Stimulated activated CD4-positive, alpha-beta T cell treated with anti-CD3 and anti-CD28 coated beads, Interleukin-4, amount 100 ng/mL, for 4 hours (primary cell): ENCODE measurements around the gene FADS3.
"Not testable (repeated sequence)": the region's sequence is repeated elsewhere in the genome, so short reads cannot be mapped to it uniquely, and the experiment has no call there.

Experiments
- DNase-seq, 2 experiments: peaks; one replicate each; pipeline ENCODE4 v3.0.0-alpha.2; 2020

FADS3 gene

DNA sequence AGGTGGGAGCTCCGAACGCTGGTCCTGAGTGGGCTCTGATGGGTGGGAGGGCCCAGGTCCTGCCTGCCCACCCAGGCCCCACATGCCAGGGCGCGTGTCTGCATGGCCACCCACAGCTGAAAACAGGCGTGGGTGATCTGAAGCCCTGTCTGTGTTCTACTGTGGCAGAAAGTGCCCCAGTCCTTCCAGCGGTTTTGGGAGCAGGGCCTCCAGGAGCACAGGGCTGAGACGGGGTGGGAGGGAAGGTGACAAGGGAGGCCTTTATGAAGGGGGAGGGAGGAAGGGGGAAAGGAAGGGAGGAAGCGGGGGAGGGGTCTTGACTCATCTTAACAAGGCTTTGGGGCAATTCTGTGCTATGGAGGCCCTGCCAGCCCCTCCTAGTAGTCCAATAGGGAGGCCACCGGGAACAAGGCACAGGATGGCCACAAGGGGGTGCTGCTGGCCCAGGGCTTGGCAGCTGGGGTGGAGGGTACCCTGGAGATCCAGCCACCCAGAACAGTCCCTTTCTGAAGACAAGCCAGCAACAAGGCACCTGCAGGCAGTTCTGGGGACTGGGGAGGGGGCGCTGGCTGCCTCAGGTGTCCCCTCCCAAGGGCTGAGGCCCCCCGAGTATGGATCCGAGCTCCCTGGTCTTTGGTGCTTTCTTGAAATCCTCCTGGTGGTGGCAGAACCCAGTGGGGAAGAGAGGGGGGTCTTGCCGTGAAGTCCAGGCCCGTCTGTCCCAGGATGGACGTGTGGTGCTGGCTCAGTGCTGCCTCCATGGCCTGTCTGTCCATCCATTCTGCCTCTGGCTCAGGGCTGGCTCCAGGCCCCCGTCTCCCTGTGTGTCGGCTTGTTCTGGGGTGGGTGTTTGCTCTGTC is 6.3 kb upstream of the FADS3 start:
- DNase-seq: peak; percentile 65 to 76

DNA sequence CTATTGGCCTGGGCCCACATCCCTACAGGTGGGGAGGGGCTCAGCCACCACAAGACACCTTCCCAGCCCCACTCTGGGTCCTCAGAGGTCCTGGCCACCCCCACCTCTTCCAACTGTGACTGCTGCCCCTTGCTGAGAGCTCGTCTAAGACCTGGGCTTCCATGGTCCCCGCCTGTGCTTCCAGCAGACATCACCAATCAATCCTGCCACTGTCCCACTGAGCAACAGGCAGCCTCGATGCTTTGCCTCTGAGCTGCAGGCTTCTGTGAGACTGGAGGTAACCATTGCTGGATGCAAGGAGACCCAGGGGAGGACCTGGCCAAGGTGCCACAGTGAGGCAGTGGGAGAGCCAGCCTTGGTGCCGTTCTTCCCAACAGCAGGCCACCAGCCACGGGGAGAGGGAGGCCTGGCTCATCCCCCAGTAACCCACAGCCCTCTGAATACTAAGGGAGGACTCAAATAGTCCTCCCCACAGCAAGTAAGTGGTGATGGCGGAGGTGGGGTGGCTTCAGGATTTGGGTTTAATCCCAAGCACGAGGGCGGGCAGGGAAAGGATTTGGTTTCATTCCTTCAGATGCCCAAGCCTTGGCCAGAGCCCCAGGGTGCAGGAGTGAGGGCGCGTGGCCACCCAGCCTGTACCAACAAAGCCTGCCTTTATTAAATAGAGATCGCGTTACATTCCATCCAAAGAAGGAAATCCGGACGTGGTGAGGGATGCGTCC is 5.5 kb upstream of the FADS3 start:
- no peak for DNase-seq

DNA sequence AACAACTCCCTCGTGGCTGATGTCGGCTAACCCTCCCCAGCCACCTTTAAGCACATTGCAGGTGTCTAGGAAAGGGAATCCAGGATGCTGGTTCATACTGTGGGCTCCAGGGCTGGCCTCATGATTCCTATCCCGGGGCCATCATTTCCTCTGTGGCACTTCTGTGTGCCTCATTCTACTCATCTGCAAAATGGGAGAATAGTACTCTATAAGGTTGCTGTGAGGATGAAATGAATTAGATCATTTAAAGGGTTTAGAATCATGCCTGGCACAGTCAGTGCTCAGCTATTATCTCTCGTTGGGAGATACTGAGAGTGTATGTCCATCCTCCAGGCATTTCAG is 4.3 kb upstream of the FADS3 start:
- DNase-seq: no peak

DNA sequence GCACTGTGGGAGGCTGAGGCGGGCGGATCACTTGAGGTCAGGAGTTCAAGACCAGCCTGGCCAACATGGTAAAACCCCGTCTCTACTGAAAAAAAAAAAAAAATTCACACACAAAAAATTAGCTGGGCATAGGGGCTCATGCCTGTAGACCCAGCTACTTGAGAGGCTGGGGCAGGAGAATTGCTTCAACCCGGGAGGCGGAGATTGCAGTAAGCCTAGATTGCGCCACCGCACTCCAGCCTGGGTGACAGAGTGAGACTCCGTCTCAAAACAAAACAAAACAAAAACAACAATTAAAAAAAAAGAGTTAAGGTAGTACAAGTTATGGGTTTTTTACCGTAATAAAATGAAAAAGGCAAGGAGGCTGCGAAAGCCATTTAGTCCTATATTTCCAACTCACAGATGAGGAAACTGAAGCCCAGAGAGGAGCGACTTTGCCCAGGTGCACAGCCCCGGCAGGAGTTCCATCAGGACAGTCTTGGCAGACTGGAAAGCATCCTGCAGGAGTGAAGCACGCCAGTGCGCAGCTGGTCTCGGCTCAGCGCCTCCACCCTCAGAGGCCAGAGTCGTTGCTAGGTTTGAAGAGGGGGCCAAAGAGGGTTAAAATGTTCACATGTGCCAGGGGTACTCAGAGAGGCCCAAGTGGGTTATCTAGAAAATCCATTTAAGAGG is 3.8 kb upstream of the FADS3 start:
- no peak for DNase-seq

DNA sequence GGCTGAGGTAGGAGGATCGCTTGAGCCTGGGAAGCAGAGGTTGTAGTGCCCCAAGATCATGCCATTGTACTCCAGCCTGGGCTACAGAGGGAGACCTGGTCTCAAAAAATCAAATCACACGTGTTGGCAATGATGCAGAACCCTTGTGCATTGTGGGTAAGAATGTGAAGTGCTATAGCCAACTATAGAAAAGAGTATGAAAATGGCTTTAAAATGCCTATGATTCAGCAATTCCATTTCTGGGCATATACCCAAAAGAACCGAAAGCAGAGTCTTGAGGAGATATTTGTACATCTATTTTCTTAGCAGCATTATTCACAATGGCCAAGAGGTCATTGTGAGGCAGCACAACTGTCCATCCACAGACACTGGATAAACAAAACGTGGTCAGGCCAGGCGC is 2.6 kb upstream of the FADS3 start:
- no peak for DNase-seq

DNA sequence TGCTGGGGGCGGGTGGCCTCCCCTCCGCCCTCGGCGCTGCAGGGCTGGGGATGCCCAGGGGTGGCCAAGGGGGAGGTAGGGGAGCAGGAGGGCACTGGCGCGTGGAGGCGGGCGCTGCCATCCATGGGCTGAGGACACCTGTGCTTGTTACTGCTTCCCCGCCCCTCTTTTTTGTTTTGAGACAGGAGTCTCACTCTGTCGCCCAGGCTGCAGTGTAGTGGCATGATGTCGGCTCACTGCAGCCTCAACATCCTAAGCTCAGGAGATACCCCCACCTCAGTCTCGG is 683 bp upstream of the FADS3 start:
- DNase-seq: no peak

DNA sequence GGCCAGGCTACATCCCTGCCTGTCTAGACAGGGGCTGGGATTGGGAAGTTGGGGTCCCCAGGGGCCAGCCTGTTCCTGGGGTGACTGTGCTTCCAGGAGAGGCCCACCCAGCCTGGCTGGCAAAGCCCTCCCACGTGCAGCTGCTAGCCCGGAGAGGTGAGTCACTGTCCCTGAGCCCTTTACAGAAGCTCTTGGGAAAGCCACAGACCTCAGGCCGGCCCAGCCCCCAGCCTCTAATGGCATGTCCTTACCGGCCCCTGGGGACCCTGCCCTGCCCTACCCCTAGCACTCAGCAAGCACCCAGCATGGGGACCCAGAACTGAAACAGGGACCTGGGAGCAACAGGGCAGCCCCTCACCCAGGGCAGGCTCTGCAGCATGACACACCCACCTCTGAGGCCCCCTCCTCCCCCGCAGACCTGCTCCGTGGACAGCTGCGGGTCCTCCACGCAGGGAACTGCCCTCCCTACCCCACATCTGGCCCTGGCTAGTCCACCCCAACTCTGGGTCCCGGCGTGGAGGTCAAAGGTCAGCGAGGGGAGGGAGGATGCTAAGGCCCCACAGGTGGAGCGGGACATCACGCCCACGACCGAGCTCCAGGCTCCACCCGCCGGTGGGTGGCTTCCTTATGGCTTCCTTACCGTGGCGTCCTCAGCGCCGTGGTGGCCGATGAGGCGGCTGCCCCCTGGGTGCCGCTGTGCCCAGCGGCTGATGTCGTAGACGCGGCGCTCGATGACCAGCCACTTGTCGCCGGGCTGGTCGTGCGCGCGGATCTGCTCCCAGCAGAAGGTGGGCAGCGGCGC is 615 bp downstream of the FADS3 start:
- peak in 1 of 2 experiments; percentile 24 for DNase-seq

DNA sequence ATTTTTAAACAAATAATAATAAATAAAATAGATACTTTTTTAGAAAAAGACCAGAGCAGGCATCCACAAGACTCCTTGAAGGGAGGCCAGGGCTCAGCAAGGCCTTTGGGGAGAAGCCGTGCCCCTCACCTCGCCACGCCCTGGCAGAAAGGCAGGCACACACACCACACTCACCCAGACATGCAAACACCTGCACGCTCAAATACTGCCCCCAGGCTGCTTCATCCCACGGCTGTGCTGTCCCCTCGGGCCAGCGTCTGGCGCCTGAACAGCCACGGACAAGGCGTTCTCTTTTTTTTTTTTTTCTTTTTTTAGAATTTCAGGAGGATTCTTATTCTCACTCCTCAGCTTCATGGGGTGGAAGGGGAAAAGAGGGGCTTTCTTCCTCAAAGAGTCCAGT is 1.5 kb downstream of the FADS3 start:
- no peak for DNase-seq

DNA sequence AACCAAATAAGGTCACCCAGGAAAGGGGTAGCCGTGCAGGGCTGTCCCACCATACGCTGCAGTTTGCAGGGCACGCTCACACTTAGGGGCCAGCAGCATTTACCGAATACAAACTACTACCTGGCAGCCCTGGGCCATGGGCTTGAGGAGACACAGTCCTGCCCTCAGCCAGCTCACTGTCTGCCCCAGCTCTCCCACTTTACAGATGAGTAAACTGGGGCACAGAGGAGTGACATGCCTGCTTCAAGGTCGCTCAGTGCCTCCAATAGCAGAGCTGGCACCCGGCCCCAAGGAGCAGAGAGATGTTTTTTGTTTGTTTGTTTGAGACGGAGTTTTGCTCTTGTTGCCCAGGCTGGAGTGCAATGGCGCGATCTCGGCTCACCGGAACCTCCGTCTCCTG is 2.8 kb downstream of the FADS3 start:
- DNase-seq: no peak

DNA sequence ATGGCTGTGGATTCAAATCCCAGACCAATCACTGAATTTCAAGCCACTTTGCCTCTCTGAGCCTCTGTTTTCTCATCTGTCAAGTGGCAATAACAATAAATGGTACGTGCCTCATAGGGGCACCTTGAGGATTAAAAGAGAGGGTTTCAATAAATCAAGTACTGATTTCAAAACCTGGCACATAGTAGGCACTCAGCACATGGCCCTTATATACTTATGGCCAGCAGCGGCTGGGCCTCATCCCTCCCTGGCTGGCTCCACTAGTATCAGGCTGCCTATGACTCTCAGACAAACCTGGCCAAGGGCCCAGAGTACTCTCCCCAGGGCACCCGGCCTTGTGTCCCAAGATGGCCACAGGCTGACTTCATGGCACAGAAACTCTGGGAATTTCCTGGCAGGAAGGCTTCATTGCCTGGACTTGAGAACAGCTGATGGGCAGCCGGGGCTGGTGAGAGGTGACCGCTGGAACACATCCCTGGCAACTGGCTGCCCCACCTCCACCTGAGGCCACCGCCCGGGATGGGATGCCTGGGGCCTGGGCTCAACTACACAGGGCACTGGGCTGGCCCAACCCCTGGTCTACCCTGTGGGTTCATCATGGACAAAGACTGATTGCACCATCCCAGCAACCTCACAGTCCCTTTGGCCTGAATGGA is 3.4 kb downstream of the FADS3 start:
- no peak for DNase-seq

DNA sequence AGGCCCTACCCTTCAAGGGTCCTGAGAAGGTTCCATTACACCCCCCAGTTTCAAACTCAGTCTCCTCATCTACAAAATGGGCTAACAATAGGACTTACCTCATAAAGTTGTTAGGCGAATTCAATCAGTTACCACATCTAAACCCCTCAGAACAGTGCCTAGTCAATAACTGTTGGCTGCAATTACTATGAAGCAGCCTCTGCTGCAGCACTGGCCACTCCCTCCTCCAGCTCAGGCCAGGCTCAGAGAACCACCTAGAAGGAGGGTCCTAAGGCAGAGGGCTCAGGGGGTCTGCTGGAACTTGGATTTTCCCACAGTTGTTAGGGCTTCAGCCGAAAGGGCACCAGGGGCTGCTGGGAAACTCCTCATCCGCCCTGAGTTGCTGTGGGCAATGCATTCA is 4.7 kb downstream of the FADS3 start:
- DNase-seq: no peak

DNA sequence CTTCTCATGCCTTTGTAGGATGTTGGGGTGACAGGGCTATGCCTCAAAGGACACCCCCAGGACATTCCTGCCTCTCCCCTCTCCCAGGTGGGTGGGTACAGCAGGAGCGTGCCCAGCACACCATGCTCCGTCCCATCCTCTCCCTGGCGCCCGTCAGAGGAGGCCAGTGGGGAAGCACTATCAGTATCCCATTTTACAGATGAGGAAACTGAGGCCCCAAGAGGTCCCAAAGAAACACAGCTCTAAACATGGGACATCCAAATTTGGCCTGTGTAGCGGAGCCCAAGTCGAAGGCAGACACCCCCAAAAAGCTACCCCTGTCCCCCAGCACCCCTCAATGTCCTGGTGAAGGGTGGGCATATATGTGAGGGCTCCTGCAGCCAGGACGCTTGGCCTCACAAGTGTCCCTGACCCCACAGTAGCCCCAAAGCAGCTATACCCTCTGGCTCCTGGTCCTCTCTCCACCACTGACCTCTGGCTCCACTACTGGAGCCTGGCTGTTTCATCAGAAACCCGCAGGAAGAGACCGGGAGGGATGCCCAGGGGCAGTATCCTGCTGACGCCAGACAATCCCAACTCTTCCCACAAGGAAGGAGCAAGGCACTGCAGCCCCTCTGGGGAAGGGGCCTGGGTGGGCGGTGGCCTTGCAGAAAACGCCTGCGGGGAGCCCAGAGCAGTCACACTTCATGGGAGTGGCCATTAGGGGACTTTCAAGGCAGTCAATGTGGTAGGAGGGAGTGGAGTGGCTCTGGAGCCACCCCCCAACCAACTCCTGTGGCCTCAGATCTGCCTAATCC is 5.4 kb downstream of the FADS3 start:
- DNase-seq: no peak

DNA sequence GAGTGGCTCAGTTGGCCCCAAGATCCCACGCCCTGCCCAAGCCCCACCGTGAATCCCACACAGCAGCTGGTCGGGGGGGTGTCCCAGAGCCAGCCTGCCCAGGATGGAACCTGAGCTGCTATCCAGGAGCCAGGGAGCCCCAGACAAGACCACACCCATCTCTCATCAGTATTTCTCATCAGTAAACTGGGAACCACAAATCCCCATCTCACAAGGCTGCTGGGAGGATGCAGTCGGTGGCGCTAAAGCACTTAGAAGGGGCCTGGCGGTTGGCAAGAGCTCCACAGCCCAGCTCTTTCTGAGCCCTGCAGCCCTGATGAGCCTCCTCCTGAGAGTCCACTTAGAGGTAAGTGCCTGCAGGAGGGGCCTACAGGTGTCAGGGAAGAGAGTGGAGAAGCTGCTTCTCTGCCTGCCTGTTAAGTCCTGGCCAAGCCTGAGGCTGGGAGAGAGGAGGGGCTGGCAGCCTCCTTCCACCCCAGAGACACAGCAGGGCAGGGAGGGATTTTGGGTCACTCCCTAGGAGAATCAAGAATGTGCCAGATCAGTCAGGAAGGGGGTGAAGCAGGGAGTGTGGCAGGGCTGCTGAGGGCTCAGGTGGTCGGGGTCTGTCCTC is 6.1 kb downstream of the FADS3 start:
- no peak for DNase-seq

DNA sequence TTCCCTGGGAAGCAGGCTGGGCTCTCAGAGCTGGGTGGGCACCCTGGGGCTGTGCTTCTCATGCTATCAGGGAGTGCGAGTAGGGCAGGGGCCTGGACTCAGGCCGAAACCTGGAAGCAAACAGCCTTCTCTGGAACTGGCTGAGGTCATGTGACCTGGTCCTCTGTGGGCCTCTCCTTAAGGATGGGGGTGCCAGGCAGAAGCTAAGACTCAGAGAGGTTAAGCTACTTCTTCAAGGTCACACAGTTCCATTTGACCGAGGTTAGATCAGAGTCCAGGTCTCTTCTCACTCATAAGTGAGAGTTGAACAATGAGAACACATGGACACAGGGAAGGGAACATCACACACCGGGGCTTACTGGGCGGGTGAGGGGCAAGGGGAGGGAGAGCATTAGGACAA is 7.4 kb downstream of the FADS3 start:
- no peak for DNase-seq

DNA sequence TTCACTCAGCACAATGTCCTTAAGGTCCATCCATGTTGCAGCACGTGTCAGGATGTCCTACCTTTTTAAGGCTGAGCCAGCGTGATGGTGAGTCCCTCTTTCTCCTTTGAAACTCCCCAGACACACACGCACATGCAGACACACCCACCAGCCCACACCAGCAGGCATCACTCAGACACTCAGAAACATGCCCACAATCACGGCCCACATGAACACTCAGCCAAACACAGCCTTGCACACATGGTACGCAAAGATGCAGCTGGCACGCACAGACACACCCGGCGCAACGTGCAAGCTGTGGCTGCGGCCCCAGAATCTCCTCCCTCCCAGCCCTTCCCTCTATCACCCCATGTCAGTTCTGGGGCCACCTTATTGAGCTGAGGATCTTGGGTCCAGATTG is 8.0 kb downstream of the FADS3 start:
- DNase-seq: no peak

DNA sequence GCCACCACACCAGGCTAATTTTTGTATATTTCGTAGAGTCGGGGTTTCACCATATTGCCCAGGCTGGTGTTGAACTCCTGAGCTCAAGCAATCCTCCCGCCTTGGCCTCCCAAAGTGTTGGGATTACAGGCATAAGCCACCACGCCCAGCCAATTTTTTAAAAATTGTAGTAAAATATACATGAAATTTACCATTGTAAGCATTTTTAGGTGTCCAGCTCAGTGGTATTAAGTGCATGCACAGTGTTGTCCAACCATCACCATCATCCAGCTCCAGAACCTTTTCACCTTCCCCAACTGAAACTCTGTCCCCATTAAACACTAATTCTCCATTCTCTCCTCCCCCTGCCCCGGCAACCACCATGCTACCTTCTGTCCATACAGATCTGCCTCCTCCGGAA is 8.5 kb downstream of the FADS3 start:
- no peak for DNase-seq

DNA sequence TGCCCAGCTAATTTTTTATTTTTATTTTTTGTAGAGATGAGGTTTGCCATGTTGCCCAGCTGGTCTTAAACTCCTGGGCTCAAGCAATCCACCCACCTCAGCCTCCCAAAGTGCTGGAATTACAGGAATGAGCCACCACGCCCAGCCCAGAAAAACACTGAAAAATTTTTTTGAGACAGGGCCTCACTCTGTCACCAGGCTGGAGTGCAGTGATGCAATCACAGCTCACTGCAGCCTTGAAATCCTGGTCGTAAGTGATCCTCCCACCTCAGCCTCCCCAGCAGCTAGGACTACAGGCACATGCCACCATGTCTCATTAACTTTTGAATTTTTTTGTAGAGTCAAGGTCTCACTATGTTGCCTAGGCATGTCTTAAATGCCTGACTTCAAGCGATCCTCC is 9.1 kb downstream of the FADS3 start:
- DNase-seq: not testable (repeated sequence)

DNA sequence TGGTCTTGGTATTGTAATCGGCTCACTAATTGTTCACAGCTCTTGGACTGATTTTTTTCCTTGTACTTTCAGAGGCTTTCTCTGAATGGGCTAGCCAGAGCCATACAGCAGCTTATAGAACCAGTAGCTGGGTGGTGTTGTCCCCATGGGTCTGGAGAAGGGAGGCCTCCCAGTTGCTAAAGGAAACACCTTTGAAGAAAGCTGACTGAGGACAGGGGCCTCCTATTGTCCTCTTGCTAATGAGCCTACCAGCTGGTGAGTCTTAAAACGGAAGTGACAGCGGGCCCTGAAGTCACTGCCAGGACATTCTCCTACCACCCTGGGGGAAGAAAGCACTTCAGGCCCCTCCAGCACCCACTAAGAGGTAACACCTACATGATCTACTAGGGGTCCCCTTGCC is 9.9 kb downstream of the FADS3 start:
- DNase-seq: no peak

DNA sequence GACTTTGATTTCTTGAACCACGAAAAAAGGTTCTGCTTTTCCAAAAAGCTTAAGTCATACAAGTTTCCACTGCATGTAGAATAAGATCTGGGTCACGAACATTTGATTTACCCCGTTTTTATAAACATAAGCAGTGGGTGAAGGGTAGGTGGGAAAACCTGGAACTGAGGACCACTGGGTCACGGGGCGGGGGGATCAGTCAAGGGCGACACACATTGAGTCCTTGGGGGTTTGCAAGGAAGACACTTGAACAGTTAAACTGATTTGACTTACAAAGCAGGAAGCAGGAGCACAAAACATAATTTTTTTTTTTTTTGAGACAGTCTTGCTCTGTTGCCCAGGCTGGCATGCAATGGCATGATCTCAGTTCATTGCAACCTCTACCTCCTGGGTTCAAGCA is 10.9 kb downstream of the FADS3 start:
- no peak for DNase-seq

DNA sequence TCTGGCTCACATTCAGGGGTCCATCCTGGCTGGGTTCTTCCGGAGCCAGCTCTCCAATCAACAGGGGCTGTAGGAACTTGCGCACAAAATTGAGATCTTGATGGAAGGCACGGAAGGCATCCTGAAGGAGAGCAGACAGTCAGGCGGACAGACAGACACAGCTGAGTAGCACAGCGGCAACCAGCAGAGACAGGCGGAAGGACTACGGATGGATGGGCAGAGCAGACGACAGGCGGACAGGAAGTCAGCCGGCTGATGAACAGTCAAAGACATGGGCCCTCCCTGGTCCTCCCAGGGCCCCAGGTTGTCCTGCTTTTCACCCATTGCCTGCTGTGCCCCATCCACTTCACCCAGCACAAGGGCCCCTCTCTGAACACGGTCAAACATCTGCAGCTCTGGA is 11.3 kb downstream of the FADS3 start:
- no peak for DNase-seq

DNA sequence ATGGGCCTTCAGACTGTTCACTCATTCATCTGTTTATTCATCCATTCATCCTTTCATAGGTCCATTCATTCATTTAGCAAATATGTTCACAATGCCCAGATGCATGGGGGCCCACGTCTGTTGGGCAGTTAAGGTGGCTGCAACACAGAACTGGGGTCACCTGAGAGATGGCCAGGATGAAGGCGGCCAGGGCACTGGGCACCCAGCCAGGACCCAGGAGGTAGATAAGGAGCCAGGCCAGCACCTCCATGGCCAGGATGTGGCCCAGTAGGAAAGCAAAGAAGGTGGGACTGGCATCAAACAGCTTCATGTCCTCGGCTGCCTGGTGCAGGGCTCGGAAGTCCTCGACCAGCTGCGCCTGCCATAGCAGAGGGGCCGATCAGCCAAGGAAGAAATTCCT is 12.2 kb downstream of the FADS3 start:
- DNase-seq: no peak

DNA sequence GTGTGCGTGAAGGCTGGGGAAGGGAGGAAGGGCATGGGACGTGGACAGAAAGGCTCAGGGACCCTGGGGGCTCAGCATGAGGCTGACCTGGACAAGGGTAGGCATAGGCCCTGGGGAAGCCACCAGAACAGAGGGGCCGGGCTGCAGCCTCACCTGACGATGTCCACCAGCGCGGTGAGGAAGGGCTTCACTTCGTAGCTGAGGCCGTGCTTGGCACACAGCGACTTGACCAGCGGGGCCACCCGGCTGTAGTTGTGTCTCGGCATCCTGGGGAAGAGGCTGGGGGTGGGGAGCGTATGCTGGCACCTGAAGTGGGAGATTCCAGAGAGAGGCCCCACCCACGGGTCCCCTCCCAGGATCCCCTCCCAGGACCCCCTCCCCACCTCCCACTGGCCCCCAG is 15.6 kb downstream of the FADS3 start:
- DNase-seq: no peak
